Mononuclear cell (primary cell): Measurements from ENCODE around the gene ST7. TPM values are rescaled to one million over a fixed set of nuclear protein-coding genes. Genes with fewer than 3 reads are reported as not detected.

Experiments used
- H3K27me3 ChIP-seq: 2 replicates; pipeline ENCODE4 v1.6.0; 2011; ENCODE audit warnings: low read length, control low read depth; ENCODE audit not compliant: insufficient read depth
- H3K4me1 ChIP-seq: 2 replicates; pipeline ENCODE4 v1.5.1; 2011; ENCODE audit warnings: mild to moderate bottlenecking, low read length, control low read depth; ENCODE audit not compliant: insufficient read depth
- H3K4me3 ChIP-seq: 2 replicates; pipeline ENCODE4 v1.5.1; 2011; ENCODE audit warnings: mild to moderate bottlenecking, low read length, moderate library complexity
- H3K9me3 ChIP-seq: 2 replicates; pipeline ENCODE4 v1.5.1; 2011; ENCODE audit warnings: low read depth, mild to moderate bottlenecking, control low read depth, low read length
- total RNA-seq: library from RNA; depleted of rRNA; stranded (reverse); fragments of >200 nt; gene quantifications from one replicate; pipeline ENCODE4 v1.2.3, GENCODE V29; 2012

ST7 gene
- total RNA-seq, 1 donor: 9.3 TPM

GRCh38 chr7:116980354-116980753 lies 27.1 kb downstream of the ST7 start:
- H3K9me3 ChIP-seq: no peaks in the 10 kb centered on the region
- no peaks in the 10 kb centered on the region for H3K4me1 ChIP-seq
- H3K4me3 ChIP-seq: no peak overlapping the region
- H3K27me3 ChIP-seq: no peaks in the 10 kb centered on the region

- Histone ChIP-seq H3K4me3 (no peak overlapping the region), H3K27me3 (no peaks in the 10 kb centered on the region), H3K9me3 (no peaks in the 10 kb centered on the region), H3K4me1 (no peaks in the 10 kb centered on the region)
Measured at GRCh38 chr7:116981939-116982338, 28.6 kb downstream of the ST7 start.

- H3K9me3 ChIP-seq: no peaks in the 10 kb centered on the region
Measured at GRCh38 chr7:116984511-116984910, 31.2 kb downstream of the ST7 start.

GRCh38 chr7:116984917-116985316 lies 31.6 kb downstream of the ST7 start:
- H3K27me3 ChIP-seq: no peaks in the 10 kb centered on the region
- no peak overlapping the region for H3K4me3 ChIP-seq
- H3K9me3 ChIP-seq: no peaks in the 10 kb centered on the region
- no peaks in the 10 kb centered on the region for H3K4me1 ChIP-seq

More at GRCh38 chr7:116984511-116984910, 31.2 kb downstream of the ST7 start:
- Histone ChIP-seq H3K4me3 (no peak overlapping the region), H3K27me3 (no peaks in the 10 kb centered on the region), H3K4me1 (no peaks in the 10 kb centered on the region)

- no peak overlapping the region for H3K4me3 ChIP-seq
- no peaks in the 10 kb centered on the region for H3K4me1 ChIP-seq
- no peaks in the 10 kb centered on the region for H3K27me3 ChIP-seq
- no peaks in the 10 kb centered on the region for H3K9me3 ChIP-seq
Measured at GRCh38 chr7:116985575-116985974, 32.3 kb downstream of the ST7 start.

- Histone ChIP-seq H3K4me3 (no peak overlapping the region), H3K4me1 (no peaks in the 10 kb centered on the region), H3K27me3 (no peaks in the 10 kb centered on the region), H3K9me3 (no peaks in the 10 kb centered on the region)
Measured at GRCh38 chr7:116986611-116987565, 33.6 kb downstream of the ST7 start.

GRCh38 chr7:116988363-116988989 lies 35.2 kb downstream of the ST7 start:
- Histone ChIP-seq H3K27me3 (no peaks in the 10 kb centered on the region), H3K9me3 (no peaks in the 10 kb centered on the region), H3K4me3 (no peak overlapping the region), H3K4me1 (no peaks in the 10 kb centered on the region)

- H3K4me3 ChIP-seq: no peak overlapping the region
- H3K9me3 ChIP-seq: no peaks in the 10 kb centered on the region
- H3K27me3 ChIP-seq: no peaks in the 10 kb centered on the region
- no peaks in the 10 kb centered on the region for H3K4me1 ChIP-seq
Measured at GRCh38 chr7:116990056-116990455, 36.8 kb downstream of the ST7 start.

- H3K9me3 ChIP-seq: no peaks in the 10 kb centered on the region
- no peaks in the 10 kb centered on the region for H3K27me3 ChIP-seq
- H3K4me3 ChIP-seq: no peak overlapping the region
- no peaks in the 10 kb centered on the region for H3K4me1 ChIP-seq
Measured at GRCh38 chr7:116991233-116991632, 37.9 kb downstream of the ST7 start.

- Histone ChIP-seq H3K27me3 (no peaks in the 10 kb centered on the region), H3K4me3 (no peak overlapping the region), H3K9me3 (no peaks in the 10 kb centered on the region), H3K4me1 (no peaks in the 10 kb centered on the region)
Measured at GRCh38 chr7:116994611-116995010, 41.3 kb downstream of the ST7 start.

- Histone ChIP-seq H3K4me3 (no peak overlapping the region), H3K27me3 (no peaks in the 10 kb centered on the region), H3K4me1 (no peaks in the 10 kb centered on the region), H3K9me3 (no peaks in the 10 kb centered on the region)
Measured at GRCh38 chr7:116997972-116998371, 44.7 kb downstream of the ST7 start.

- Histone ChIP-seq H3K9me3 (no peaks in the 10 kb centered on the region), H3K4me1 (no peaks in the 10 kb centered on the region), H3K27me3 (no peaks in the 10 kb centered on the region), H3K4me3 (no peak overlapping the region)
Measured at GRCh38 chr7:116998567-116999175, 45.4 kb downstream of the ST7 start.

GRCh38 chr7:116999311-116999710 lies 46.0 kb downstream of the ST7 start:
- Histone ChIP-seq H3K4me1 (no peaks in the 10 kb centered on the region), H3K4me3 (no peak overlapping the region), H3K27me3 (no peaks in the 10 kb centered on the region), H3K9me3 (no peaks in the 10 kb centered on the region)

GRCh38 chr7:117001283-117001682 lies 48.0 kb downstream of the ST7 start:
- Histone ChIP-seq H3K4me3 (no peak overlapping the region), H3K27me3 (no peaks in the 10 kb centered on the region), H3K9me3 (no peaks in the 10 kb centered on the region), H3K4me1 (no peaks in the 10 kb centered on the region)

GRCh38 chr7:117004899-117005298 lies 51.6 kb downstream of the ST7 start:
- H3K9me3 ChIP-seq: no peaks in the 10 kb centered on the region

More at GRCh38 chr7:117004899-117005298, 51.6 kb downstream of the ST7 start:
- Histone ChIP-seq H3K4me1 (peaks cover 25% of the 10 kb centered on the region), H3K27me3 (no peaks in the 10 kb centered on the region), H3K4me3 (no peak overlapping the region)
